Measurements from ENCODE around the gene TMEM225B. TPM values are rescaled to one million over a fixed set of nuclear protein-coding genes. Genes with fewer than 3 reads are reported as not detected.

The TMEM225B gene
- total and polyA plus RNA-seq, 2 of the 4 experiments (the other 2 are of a cell fraction): 0.32 to 0.54 TPM

- no peaks in the 10 kb centered on the region for H3K27me3 ChIP-seq (ENCODE audit: control insufficient read depth, insufficient read depth, low read length)
- no peaks in the 10 kb centered on the region for H3K4me1 ChIP-seq (ENCODE audit: control insufficient read depth, insufficient read depth, low read length)
- ATAC-seq (ENCODE audit: low read depth): no peak
- no peaks in the 10 kb centered on the region for H3K9me3 ChIP-seq (ENCODE audit: control insufficient read depth, insufficient read depth, low read length)
- no peak overlapping the region for H3K18ac ChIP-seq (ENCODE audit: low read depth, low read length)
- POLR2A ChIA-PET (ENCODE audit: unreplicated experiment): no interaction called here
- no peaks in the 10 kb centered on the region for H4K20me1 ChIP-seq (ENCODE audit: insufficient read depth, low read length)
- no peak for DNase-seq
- no peak overlapping the region for H4K8ac ChIP-seq (ENCODE audit: low read depth in 2 of 2, low read length in 2 of 2)
- no peak overlapping the region for H3K4me2 ChIP-seq (ENCODE audit: low read depth, low read length)
- no peak overlapping the region for H4K5ac ChIP-seq (ENCODE audit: low read depth, low read length)
- no peak overlapping the region for H3K4ac ChIP-seq (ENCODE audit: low read depth, low read length)
- dilution Hi-C loops (cut with HindIII; ENCODE audit: low sequenced_read_pairs, unreplicated experiment) (no loop called here), intact Hi-C loops (cut with micrococcal nuclease) (no loop called here), in situ Hi-C loops (cut with MboI; ENCODE audit: low sequenced_read_pairs) (no loop called here)
- TF ChIP-seq USF2 (IDR thresholded peaks at IDR 0.05; ENCODE audit: low read depth, low read length) (no peak), ELK1 (IDR thresholded peaks at IDR 0.05; ENCODE audit: borderline replicate concordance, low read depth, low read length) (no peak), RFX5 (IDR thresholded peaks at IDR 0.05; ENCODE audit: low read depth, low read length) (no peak), RCOR1 (IDR thresholded peaks at IDR 0.05; ENCODE audit: insufficient replicate concordance, low read length) (no peak), MAZ (IDR thresholded peaks at IDR 0.05; ENCODE audit: borderline replicate concordance, low read depth, low read length) (no peak), MXI1 (IDR thresholded peaks at IDR 0.05; ENCODE audit: borderline replicate concordance, low read depth, low read length) (no peak)
- TF ChIP-seq, protein P1, sequence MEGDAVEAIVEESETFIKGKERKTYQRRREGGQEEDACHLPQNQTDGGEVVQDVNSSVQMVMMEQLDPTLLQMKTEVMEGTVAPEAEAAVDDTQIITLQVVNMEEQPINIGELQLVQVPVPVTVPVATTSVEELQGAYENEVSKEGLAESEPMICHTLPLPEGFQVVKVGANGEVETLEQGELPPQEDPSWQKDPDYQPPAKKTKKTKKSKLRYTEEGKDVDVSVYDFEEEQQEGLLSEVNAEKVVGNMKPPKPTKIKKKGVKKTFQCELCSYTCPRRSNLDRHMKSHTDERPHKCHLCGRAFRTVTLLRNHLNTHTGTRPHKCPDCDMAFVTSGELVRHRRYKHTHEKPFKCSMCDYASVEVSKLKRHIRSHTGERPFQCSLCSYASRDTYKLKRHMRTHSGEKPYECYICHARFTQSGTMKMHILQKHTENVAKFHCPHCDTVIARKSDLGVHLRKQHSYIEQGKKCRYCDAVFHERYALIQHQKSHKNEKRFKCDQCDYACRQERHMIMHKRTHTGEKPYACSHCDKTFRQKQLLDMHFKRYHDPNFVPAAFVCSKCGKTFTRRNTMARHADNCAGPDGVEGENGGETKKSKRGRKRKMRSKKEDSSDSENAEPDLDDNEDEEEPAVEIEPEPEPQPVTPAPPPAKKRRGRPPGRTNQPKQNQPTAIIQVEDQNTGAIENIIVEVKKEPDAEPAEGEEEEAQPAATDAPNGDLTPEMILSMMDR (conservative IDR thresholded peaks at IDR 0.05; ENCODE audit: low read depth, low read length): no peak
- H4K91ac ChIP-seq (ENCODE audit: insufficient read depth, low read depth, low read length): no peak overlapping the region
- H2AK9ac ChIP-seq (replicated peaks; ENCODE audit: low read depth, low read length, poor library complexity): no peak overlapping the region
- no peaks in the 10 kb centered on the region for H3K79me1 ChIP-seq (ENCODE audit: low read depth in 1 of 2, low read length in 2 of 2)
- no CpG with 5 or more reads among the region's 2 CpGs for WGBS, 2 experiments (ENCODE audit: extremely low coverage in 2 of 2, insufficient read length in 1 of 2)
- no peak overlapping the region for H2BK15ac ChIP-seq (ENCODE audit: low read depth, low read length)
- no peak overlapping the region for H2AFZ ChIP-seq (replicated peaks; ENCODE audit: low read length, poor library complexity)
- CTCF ChIA-PET: no interaction called here
- H3K36me3 ChIP-seq (ENCODE audit: control insufficient read depth, insufficient read depth, low read length): no peaks in the 10 kb centered on the region
- no peak overlapping the region for H3K23ac ChIP-seq (ENCODE audit: low read depth, low read length)
- H2BK120ac ChIP-seq (ENCODE audit: low read depth, low read length): no peak overlapping the region
- H2BK20ac ChIP-seq (ENCODE audit: low read depth, low read length): no peak overlapping the region
- H3K27ac ChIP-seq (ENCODE audit: insufficient read depth, low read length): no peak overlapping the region
- no peak overlapping the region for H3K4me3 ChIP-seq (ENCODE audit: insufficient read depth, low read depth, low read length)
- no peak overlapping the region for H3K56ac ChIP-seq (ENCODE audit: extremely low read depth, insufficient read depth, low read length)
- no peak overlapping the region for H3K9ac ChIP-seq (ENCODE audit: low read depth, low read length)
- no peak overlapping the region for H2BK5ac ChIP-seq (ENCODE audit: low read depth, low read length, poor library complexity, severe bottlenecking)
- no peaks in the 10 kb centered on the region; the same call in 1 of the 2 replicates for H3K9me1 ChIP-seq (ENCODE audit: insufficient read depth, low read length)
- H3K14ac ChIP-seq (replicated peaks; ENCODE audit: low read depth, low read length): no peak overlapping the region
- no TSS peak for BruUV-seq (replicated peaks)
- no peak overlapping the region for H2AK5ac ChIP-seq (ENCODE audit: low read depth, low read length)
Measured at GRCh38 chr7:99648843-99649242, 50.8 kb downstream of the TMEM225B start.

All from IMR-90 (cell line).